Colon (tissue), 2 donors: Measurements from ENCODE around the gene CALHM1.
"Not testable (repeated sequence)": the region's sequence is repeated elsewhere in the genome, so short reads cannot be mapped to it uniquely, and the experiment has no call there.

Source experiments
- FAIRE-seq: peaks from 2 replicates; lab custom pipeline; 2012; peaks lifted over from hg19 to GRCh38; lab: Jason Lieb, UNC
- donor health status: control.
- donor health status: control.

The CALHM1 gene

GRCh38 chr10:103429647-103430046, 29.1 kb downstream of the CALHM1 start:
- FAIRE-seq: no peak

- FAIRE-seq: no peak
Observed at GRCh38 chr10:103428989-103429643, 29.6 kb downstream of the CALHM1 start.

GRCh38 chr10:103427866-103428265, 30.8 kb downstream of the CALHM1 start:
- FAIRE-seq: no peak

GRCh38 chr10:103423748-103424147, 35.0 kb downstream of the CALHM1 start:
- FAIRE-seq: no peak

- FAIRE-seq: no peak
Observed at GRCh38 chr10:103419101-103419500, 39.6 kb downstream of the CALHM1 start.

- FAIRE-seq: no peak
Observed at GRCh38 chr10:103417601-103418000, 41.1 kb downstream of the CALHM1 start.

GRCh38 chr10:103417148-103417469, 41.6 kb downstream of the CALHM1 start:
- FAIRE-seq: not testable (repeated sequence)

- FAIRE-seq: no peak
Observed at GRCh38 chr10:103416436-103417147, 42.1 kb downstream of the CALHM1 start.

- no peak for FAIRE-seq
Observed at GRCh38 chr10:103415581-103415980, 43.1 kb downstream of the CALHM1 start.

- FAIRE-seq: no peak
Observed at GRCh38 chr10:103413564-103413963, 45.1 kb downstream of the CALHM1 start.
